T-helper 1 cell treated with Interleukin-12 subunit alpha and Interleukin-12 subunit beta and Interleukin-4 antibody, amounts not matched to agents 30 ng/mL and 1 ng/mL, for 36 hours (primary cell): ENCODE results near the gene KLRC1. TPM values are rescaled to one million over a fixed set of nuclear protein-coding genes. Genes with fewer than 3 reads are reported as not detected.
"Not testable (repeated sequence)": the region's sequence is repeated elsewhere in the genome, so short reads cannot be mapped to it uniquely, and the experiment has no call there.

Experiments
- intact Hi-C: fragments of 100-400 bp; cut with micrococcal nuclease; formaldehyde crosslinking; loops from one replicate; pipeline ENCODE4 v1.15.1; 2024
- total RNA-seq: library from RNA; stranded (reverse); gene quantifications from 2 replicates; pipeline ENCODE4 v1.2.3, GENCODE V29; 2022

Gene KLRC1
- total RNA-seq, 1 donor from 2014 or later: not detected

GRCh38 chr12:10422159-10422558 lies 31.0 kb downstream of the KLRC1 start:
- intact Hi-C loops: not testable (repeated sequence)

GRCh38 chr12:10420334-10420733 lies 32.8 kb downstream of the KLRC1 start, which contains the start of gene KLRC3:
Gene KLRC3 (minus strand): TSS chr12:10420595. CDS start chr12:10420550, 45 bp downstream.
- intact Hi-C loops: not testable (repeated sequence)

- intact Hi-C loops: no loop called here
Observed at GRCh38 chr12:10409392-10409791, 43.8 kb downstream of the KLRC1 start, which contains the start of gene KLRC4. Gene KLRC4 (minus strand): TSS chr12:10409757. CDS start chr12:10409575, 182 bp downstream.

- intact Hi-C loops: no loop called here
Observed at GRCh38 chr12:10408842-10409241, 44.3 kb downstream of the KLRC1 start.

GRCh38 chr12:10406725-10407124 lies 46.5 kb downstream of the KLRC1 start:
- intact Hi-C loops: no loop called here

- intact Hi-C loops: no loop called here
Observed at GRCh38 chr12:10405294-10405693, 47.9 kb downstream of the KLRC1 start.

GRCh38 chr12:10404798-10405197 lies 48.4 kb downstream of the KLRC1 start:
- intact Hi-C loops: no loop called here

- intact Hi-C loops: no loop called here
Observed at GRCh38 chr12:10400829-10401228, 52.3 kb downstream of the KLRC1 start.

GRCh38 chr12:10398168-10398567 lies 55.0 kb downstream of the KLRC1 start:
- intact Hi-C loops: no loop called here

GRCh38 chr12:10397296-10397695 lies 55.9 kb downstream of the KLRC1 start:
- intact Hi-C loops: no loop called here

GRCh38 chr12:10396176-10396575 lies 57.0 kb downstream of the KLRC1 start:
- intact Hi-C loops: not testable (repeated sequence)

Other genes with a start within 250 kb of the KLRC1 start
- gene GABARAPL1, start 240.5 kb downstream of the KLRC1 start, total RNA-seq: 4.2 and 5.4 TPM in 2 replicates
- 2.5 and 4.9 TPM in 2 replicates for gene KLRD1, start 145.5 kb downstream of the KLRC1 start, total RNA-seq
- gene KLRK1, start 63.3 kb downstream of the KLRC1 start, total RNA-seq: 0.12 TPM in 1 of 2 replicates, not detected in the other
- not detected in 2 replicates for gene KLRC4, start 43.6 kb downstream of the KLRC1 start, total RNA-seq
- not detected in 2 replicates for gene KLRC3, start 32.8 kb downstream of the KLRC1 start, total RNA-seq
- not detected in 2 replicates for gene KLRC2, start 17.4 kb downstream of the KLRC1 start, total RNA-seq
- gene EIF2S3B, start 52.5 kb upstream of the KLRC1 start, total RNA-seq: 0.66 TPM in 2 replicates
- 47.7 and 52.7 TPM in 2 replicates for gene MAGOHB, start 160.2 kb upstream of the KLRC1 start, total RNA-seq
- gene STYK1, start 220.7 kb upstream of the KLRC1 start, total RNA-seq: 0.96 and 1.5 TPM in 2 replicates